ENCODE measurements around the gene CDK14. TPM values are rescaled to one million over a fixed set of nuclear protein-coding genes. Genes with fewer than 3 reads are reported as not detected.

The CDK14 gene
- total and polyA plus RNA-seq, 2 donors (not counting 1 experiment from before 2014, with no cell fraction given), result 23.6 to 41.1 TPM

DNA sequence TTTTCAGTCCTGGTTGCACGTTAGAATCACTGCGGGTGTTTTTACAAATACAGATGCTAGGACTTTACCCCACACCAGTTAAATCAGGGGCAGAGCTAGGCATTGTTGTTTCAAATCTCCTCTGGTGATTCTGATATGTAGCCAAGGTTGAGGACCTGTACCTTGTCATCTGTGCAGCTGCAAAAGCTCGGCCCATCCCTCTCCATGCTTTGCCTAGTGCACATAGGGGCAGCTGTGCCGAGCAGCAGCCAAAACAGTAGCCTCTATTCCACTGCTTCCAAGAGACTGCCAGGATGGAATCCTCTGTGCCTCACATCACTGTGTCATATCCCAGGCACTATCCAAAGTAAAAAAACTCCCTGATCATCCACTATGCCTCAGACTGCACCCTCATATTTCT lies 181.3 kb downstream of the CDK14 start:
- TF ChIP-seq, protein P1, sequence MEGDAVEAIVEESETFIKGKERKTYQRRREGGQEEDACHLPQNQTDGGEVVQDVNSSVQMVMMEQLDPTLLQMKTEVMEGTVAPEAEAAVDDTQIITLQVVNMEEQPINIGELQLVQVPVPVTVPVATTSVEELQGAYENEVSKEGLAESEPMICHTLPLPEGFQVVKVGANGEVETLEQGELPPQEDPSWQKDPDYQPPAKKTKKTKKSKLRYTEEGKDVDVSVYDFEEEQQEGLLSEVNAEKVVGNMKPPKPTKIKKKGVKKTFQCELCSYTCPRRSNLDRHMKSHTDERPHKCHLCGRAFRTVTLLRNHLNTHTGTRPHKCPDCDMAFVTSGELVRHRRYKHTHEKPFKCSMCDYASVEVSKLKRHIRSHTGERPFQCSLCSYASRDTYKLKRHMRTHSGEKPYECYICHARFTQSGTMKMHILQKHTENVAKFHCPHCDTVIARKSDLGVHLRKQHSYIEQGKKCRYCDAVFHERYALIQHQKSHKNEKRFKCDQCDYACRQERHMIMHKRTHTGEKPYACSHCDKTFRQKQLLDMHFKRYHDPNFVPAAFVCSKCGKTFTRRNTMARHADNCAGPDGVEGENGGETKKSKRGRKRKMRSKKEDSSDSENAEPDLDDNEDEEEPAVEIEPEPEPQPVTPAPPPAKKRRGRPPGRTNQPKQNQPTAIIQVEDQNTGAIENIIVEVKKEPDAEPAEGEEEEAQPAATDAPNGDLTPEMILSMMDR (conservative IDR thresholded peaks at IDR 0.05 in 1 of 2, IDR thresholded peaks at IDR 0.05 in 1 of 2; ENCODE audit: low read depth in 1 of 2, low read length in 2 of 2), result no peak
- TF ChIP-seq EZH2 (IDR thresholded peaks at IDR 0.05; ENCODE audit: low read length, missing control alignments), result no peak
- Histone ChIP-seq H3K4me2 (ENCODE audit: extremely low read depth, insufficient read depth, low read length) (no peak overlapping the region), H3K79me2 (ENCODE audit: control insufficient read depth, insufficient read depth, low read length) (no peaks in the 10 kb centered on the region), H3K4me3 (replicated peaks in 1 of 4; ENCODE audit: control extremely low read depth in 1 of 4, insufficient read depth in 1 of 4, low read depth in 3 of 4, low read length in 4 of 4) (no peak overlapping the region), H3K9me3 (ENCODE audit: control insufficient read depth, insufficient read depth, low read depth, low read length) (no peaks in the 10 kb centered on the region), H3K4me1 (ENCODE audit: control insufficient read depth, extremely low read depth, insufficient read depth, low read length) (no peaks in the 10 kb centered on the region), H3K36me3 (ENCODE audit: control insufficient read depth, insufficient read depth, low read length) (no peaks in the 10 kb centered on the region), H2AFZ (ENCODE audit: low read length) (no peak overlapping the region), H4K20me1 (ENCODE audit: control insufficient read depth, extremely low read depth, insufficient read depth, low read length) (no peaks in the 10 kb centered on the region), H3K27me3 (ENCODE audit: control insufficient read depth, insufficient read depth, low read length) (no peaks in the 10 kb centered on the region), H3K27ac (ENCODE audit: insufficient read depth, low read length) (no peak overlapping the region), H3K9ac (ENCODE audit: insufficient read depth, low read length) (no peak overlapping the region)
- DNase-seq (ENCODE audit: low read depth in 2 of 2), result no peak

DNA sequence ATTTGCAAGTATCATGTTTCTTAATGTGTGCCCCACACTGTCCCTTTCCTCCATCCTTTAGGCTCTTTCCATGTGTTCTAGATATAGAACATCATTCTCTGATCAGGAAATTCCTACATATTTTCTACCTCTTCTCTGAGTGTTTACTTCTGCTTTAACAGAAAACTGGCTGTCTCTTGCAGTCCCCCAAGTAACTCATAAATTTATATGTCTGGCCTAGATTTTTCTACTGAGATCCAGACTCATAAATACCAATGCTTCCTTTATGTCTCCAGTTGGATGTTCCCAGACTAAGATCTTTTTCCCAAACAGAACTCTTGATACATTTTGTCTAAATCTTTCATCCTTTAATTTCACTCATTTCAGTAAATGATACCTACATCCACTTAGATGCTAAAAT lies 181.8 kb downstream of the CDK14 start:
- no peaks in the 10 kb centered on the region for H3K79me2 ChIP-seq (ENCODE audit: control insufficient read depth, insufficient read depth, low read length)
- no peaks in the 10 kb centered on the region for H3K36me3 ChIP-seq (ENCODE audit: control insufficient read depth, insufficient read depth, low read length)
- H3K9me3 ChIP-seq (ENCODE audit: control insufficient read depth, insufficient read depth, low read depth, low read length), result no peaks in the 10 kb centered on the region
- no peak overlapping the region for H3K27ac ChIP-seq (ENCODE audit: insufficient read depth, low read length)
- no peak for TF ChIP-seq EZH2 (IDR thresholded peaks at IDR 0.05; ENCODE audit: low read length, missing control alignments)
- TF ChIP-seq, protein P1 (conservative IDR thresholded peaks at IDR 0.05 in 1 of 2, IDR thresholded peaks at IDR 0.05 in 1 of 2; ENCODE audit: low read depth in 1 of 2, low read length in 2 of 2), result no peak
- H3K9ac ChIP-seq (ENCODE audit: insufficient read depth, low read length), result no peak overlapping the region
- H3K4me3 ChIP-seq (replicated peaks in 1 of 4; ENCODE audit: control extremely low read depth in 1 of 4, insufficient read depth in 1 of 4, low read depth in 3 of 4, low read length in 4 of 4), result no peak overlapping the region
- H3K4me2 ChIP-seq (ENCODE audit: extremely low read depth, insufficient read depth, low read length), result no peak overlapping the region
- no peaks in the 10 kb centered on the region for H4K20me1 ChIP-seq (ENCODE audit: control insufficient read depth, extremely low read depth, insufficient read depth, low read length)
- no peak overlapping the region for H2AFZ ChIP-seq (ENCODE audit: low read length)
- H3K4me1 ChIP-seq (ENCODE audit: control insufficient read depth, extremely low read depth, insufficient read depth, low read length), result no peaks in the 10 kb centered on the region
- no peaks in the 10 kb centered on the region for H3K27me3 ChIP-seq (ENCODE audit: control insufficient read depth, insufficient read depth, low read length)
- no peak for DNase-seq (ENCODE audit: low read depth in 2 of 2)

DNA sequence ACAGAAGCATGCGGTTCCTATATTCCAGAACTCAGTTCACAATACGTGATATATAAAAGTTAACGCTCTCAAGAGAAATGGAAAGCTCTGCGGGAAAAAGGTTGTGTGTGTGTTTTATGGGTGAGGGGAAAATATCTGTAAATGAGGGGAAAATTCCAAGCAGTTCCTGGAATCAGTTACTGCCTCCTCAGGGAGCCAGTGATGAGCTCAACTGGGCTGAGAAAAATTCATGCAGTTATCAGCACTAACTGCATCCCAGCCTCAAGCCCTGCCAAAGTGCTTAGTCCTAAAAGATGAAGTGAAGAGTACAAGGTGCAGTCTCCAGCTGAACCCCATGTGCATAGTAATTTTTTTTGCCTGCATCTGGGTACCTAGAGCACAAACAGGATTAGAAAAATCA lies 191.9 kb downstream of the CDK14 start:
- no peak overlapping the region for H3K27ac ChIP-seq (ENCODE audit: insufficient read depth, low read length)
- no peaks in the 10 kb centered on the region for H3K27me3 ChIP-seq (ENCODE audit: control insufficient read depth, insufficient read depth, low read length)
- no peaks in the 10 kb centered on the region for H3K9me3 ChIP-seq (ENCODE audit: control insufficient read depth, insufficient read depth, low read depth, low read length)
- H3K79me2 ChIP-seq (ENCODE audit: control insufficient read depth, insufficient read depth, low read length), result no peaks in the 10 kb centered on the region
- no peak overlapping the region for H2AFZ ChIP-seq (ENCODE audit: low read length)
- no peaks in the 10 kb centered on the region for H4K20me1 ChIP-seq (ENCODE audit: control insufficient read depth, extremely low read depth, insufficient read depth, low read length)
- peaks cover 1% of the 10 kb centered on the region for H3K36me3 ChIP-seq (ENCODE audit: control insufficient read depth, insufficient read depth, low read length)
- no peak for TF ChIP-seq EZH2 (IDR thresholded peaks at IDR 0.05; ENCODE audit: low read length, missing control alignments)
- TF ChIP-seq, protein P1 (conservative IDR thresholded peaks at IDR 0.05 in 1 of 2, IDR thresholded peaks at IDR 0.05 in 1 of 2; ENCODE audit: low read depth in 1 of 2, low read length in 2 of 2), result no peak
- H3K9ac ChIP-seq (ENCODE audit: insufficient read depth, low read length), result no peak overlapping the region
- DNase-seq (ENCODE audit: low read depth in 2 of 2), result peak in 1 of 2 donors; percentile 42
- no peak overlapping the region for H3K4me2 ChIP-seq (ENCODE audit: extremely low read depth, insufficient read depth, low read length)
- H3K4me1 ChIP-seq (ENCODE audit: control insufficient read depth, extremely low read depth, insufficient read depth, low read length), result no peaks in the 10 kb centered on the region
- no peak overlapping the region for H3K4me3 ChIP-seq (replicated peaks in 1 of 4; ENCODE audit: control extremely low read depth in 1 of 4, insufficient read depth in 1 of 4, low read depth in 3 of 4, low read length in 4 of 4)

Data from fibroblast of lung (primary cell).